K562 (cell line): ENCODE results near the gene PET100. TPM values are rescaled to one million over a fixed set of nuclear protein-coding genes. Genes with fewer than 3 reads are reported as not detected.

Experiments used
- KLF6 ChIP-seq: fragments of 250-450 bp; sonication (Bioruptor Pico); IDR thresholded peaks from 2 replicates; pipeline ENCODE4 v1.4.0; 2020; ENCODE audit warnings: mild to moderate bottlenecking, moderate library complexity, borderline replicate concordance
- MAZ ChIP-seq, 2 experiments: fragments of 450-650 bp in 1 of 2; sonication (generic) in 1 of 2; formaldehyde crosslinking; IDR thresholded peaks in 1 of 2; conservative IDR thresholded peaks in 1 of 2; 2 replicates each; pipeline versions ENCODE4 v1.4.0 to v1.5.0; 2020; ENCODE audit warnings: mild to moderate bottlenecking in 1 of 2, missing genetic modification reagents in 1 of 2
- PATZ1 ChIP-seq: fragments of 250-450 bp; sonication (Bioruptor Pico); IDR thresholded peaks from 2 replicates; pipeline ENCODE4 v1.5.0; 2020; ENCODE audit warnings: mild to moderate bottlenecking, borderline replicate concordance
- POLR2AphosphoS2 ChIP-seq: IDR thresholded peaks from 2 replicates; pipeline ENCODE4 v1.6.1; 2012; ENCODE audit warnings: low read length, improper control_type of control experiment
- VEZF1 ChIP-seq: fragments of 200-800 bp; sonication (Bioruptor generic); IDR thresholded peaks from 2 replicates; pipeline ENCODE4 v1.6.1; 2017; ENCODE audit warnings: missing genetic modification characterization, missing compliant biosample characterization
- ZBTB26 ChIP-seq: fragments of 450-650 bp; formaldehyde crosslinking; IDR thresholded peaks from 2 replicates; pipeline ENCODE4 v1.4.0; 2022; ENCODE audit warnings: missing genetic modification characterization
- ZBTB40 ChIP-seq, 2 experiments: fragments of 450-650 bp in 1 of 2; sonication (generic) in 1 of 2; formaldehyde crosslinking in 1 of 2; IDR thresholded peaks; 2 replicates each; pipeline versions ENCODE4 v1.7.1 to v1.9.0; 2016 to 2022; ENCODE audit warnings: inconsistent platforms in 1 of 2, mild to moderate bottlenecking in 1 of 2, missing genetic modification reagents in 1 of 2
- ZNF121 ChIP-seq: sonication (generic); formaldehyde crosslinking; conservative IDR thresholded peaks from 2 replicates; pipeline ENCODE4 v1.8.0; 2022; ENCODE audit warnings: missing genetic modification reagents
- ZNF280A ChIP-seq: fragments of 450-650 bp; IDR thresholded peaks from 2 replicates; pipeline ENCODE4 v1.6.1; 2018; ENCODE audit warnings: mild to moderate bottlenecking, low read depth; ENCODE audit not compliant: partially characterized antibody
- polyA plus RNA-seq, 8 experiments: library from polyadenylated mRNA; depleted of rRNA in 4 of 8; stranded (reverse) in 5 of 8; unstranded in 3 of 8; fragments of >200 nt; fragmentation: Nextera tagmentation in 2 of 8; fragmentation: Illumina TruSeq in 1 of 8; extraction: Ambion mirVana in 2 of 8; extraction: Trizol in 1 of 8; gene quantifications; 2 replicates each; pipeline versions ENCODE4 v1.2.1 to v1.2.3, GENCODE V29; 2011 to 2014; ENCODE audit warnings: inconsistent platforms in 1 of 8, missing spikeins in 1 of 8
- total RNA-seq, 7 experiments: library from RNA; depleted of rRNA in 6 of 7; stranded (reverse); fragments of >200 nt in 6 of 7; fragmentation: Illumina TruSeq in 2 of 7; extraction: Trizol in 2 of 7; gene quantifications; 2 replicates each; pipeline versions ENCODE4 v1.2.1 to v1.2.3, GENCODE V29; 2011 to 2021; ENCODE audit warnings: low replicate concordance in 1 of 7

The PET100 gene
- total and polyA plus RNA-seq, 9 of the 15 experiments (the other 6 are each of a cell fraction or from before 2014, with no cell fraction given), result 62.3 to 351 (median 98.3) TPM

- TF ChIP-seq ZBTB40 (IDR thresholded peaks at IDR 0.05), result 0 out of 2 replicates have a peak, but pooled peaks have one; percentile 24
- TF ChIP-seq ZBTB40 (CRISPR knock-in tag; IDR thresholded peaks at IDR 0.05), result no peak
- TF ChIP-seq ZNF280A, result no peak
- no peak for TF ChIP-seq KLF6 (CRISPR knock-in tag)
- peak; percentile 52 to 79 for TF ChIP-seq MAZ (CRISPR knock-in tag; conservative IDR thresholded peaks at IDR 0.05 in 1 of 2, IDR thresholded peaks at IDR 0.05 in 1 of 2)
- peak; percentile 17; the same call in 1 of the 2 replicates for TF ChIP-seq ZBTB26 (CRISPR knock-in tag)
- 0 out of 2 replicates have a peak, but pooled peaks have one; percentile 3 for TF ChIP-seq ZNF121 (CRISPR knock-in tag)
- no peak for TF ChIP-seq POLR2AphosphoS2
- no peak for TF ChIP-seq PATZ1
- TF ChIP-seq VEZF1 (CRISPR knock-in tag), result peak; percentile 56
Observed at GRCh38 chr19:7680606-7681339, 51.2 kb downstream of the PET100 start, which contains the start of gene TRAPPC5 (continued).
